ENCODE data around the gene CARS2. TPM values are rescaled to one million over a fixed set of nuclear protein-coding genes. Genes with fewer than 3 reads are reported as not detected.
"Not testable (repeated sequence)": the region's sequence is repeated elsewhere in the genome, so short reads cannot be mapped to it uniquely, and the experiment has no call there.

Gene CARS2
- total RNA-seq, 1 donor from 2014 or later: 33.1 TPM

DNA sequence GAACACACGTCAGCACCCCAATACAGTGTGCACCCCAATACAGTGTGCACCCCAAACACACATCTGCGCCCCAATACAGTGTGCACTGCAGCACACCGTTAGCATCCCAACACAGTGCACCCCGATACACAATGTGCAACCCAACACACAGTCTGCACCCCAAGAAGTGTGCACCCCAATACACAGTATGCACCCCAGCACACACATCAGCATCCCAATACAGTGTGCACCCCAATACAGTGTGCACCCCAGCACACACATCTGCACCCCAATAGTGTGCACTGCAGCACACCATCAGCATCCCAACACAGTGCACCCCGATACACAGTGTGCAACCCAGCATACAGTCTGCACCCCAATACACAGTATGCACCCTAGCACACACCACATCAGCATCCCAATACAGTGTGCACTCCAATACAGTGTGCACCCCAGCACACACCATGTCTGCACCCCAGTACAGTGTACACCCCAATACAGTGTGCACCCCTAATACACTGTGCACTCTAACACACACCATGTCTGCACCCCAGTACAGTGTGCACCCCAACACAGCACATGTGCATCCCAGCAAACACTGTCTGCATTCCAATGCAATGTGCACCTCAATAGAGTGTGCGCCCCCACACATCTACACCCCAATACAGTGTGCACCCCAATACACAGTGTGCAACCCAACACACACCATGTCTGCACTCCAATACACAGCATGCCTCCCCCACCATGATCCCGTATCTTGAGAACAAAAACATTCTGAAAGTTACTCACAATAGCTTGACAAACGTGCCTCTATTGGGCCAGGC is 855 bp upstream of the CARS2 start:
- DNase-seq (ENCODE audit: extremely low read depth, low read depth, low spot score): no peak

GRCh38 chr13:110705356-110705825 is 525 bp downstream of the CARS2 start:
- no peak for DNase-seq (ENCODE audit: extremely low read depth, low read depth, low spot score)

DNA sequence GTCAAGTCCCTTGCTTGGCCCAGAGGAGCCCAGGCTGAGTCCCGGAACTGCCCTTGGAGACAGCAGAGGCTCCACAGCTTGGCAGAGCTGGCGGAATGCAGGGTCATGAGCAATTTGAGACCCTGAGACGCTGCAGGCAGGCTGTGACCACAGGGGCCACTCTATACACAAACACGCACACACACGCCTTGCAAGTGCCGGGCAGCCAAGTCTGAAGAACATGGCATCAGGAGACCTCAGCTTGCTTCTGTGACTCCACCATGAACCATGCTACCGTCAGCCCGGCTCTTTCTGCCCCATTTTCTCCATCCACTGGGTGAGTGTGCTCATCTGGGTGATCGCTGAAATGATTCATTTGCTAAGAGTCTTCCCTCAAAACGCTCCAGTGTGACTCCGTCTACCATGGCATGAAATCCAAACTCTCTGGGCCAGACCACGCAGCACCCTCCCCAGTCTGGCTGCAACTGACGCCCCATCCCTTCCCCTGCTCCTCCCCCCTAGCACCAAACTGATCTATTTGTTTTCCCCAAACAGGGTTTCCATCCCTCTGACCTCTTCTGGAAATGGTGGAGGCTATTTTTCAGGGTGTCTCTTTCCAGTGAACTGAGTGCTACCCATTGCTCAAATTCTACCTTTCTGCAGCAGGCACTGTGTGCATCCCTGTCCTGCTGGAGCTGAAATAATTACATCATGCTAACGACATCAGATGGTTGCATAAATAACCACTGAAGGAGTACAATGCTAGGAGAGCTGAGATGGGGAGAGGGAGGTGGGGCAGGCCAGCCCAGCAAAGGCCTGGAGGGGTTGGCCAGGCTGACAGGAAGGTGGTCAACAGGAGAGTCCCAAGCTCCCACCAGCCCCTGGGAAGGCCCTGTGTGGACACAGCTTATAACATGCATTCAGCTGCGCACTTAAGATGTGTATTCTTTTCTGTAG is 3.1 kb downstream of the CARS2 start:
- DNase-seq (ENCODE audit: extremely low read depth, low read depth, low spot score): no peak

- no peak for DNase-seq (ENCODE audit: extremely low read depth, low read depth, low spot score)
Observed at GRCh38 chr13:110702089-110702488, 3.8 kb downstream of the CARS2 start.

DNA sequence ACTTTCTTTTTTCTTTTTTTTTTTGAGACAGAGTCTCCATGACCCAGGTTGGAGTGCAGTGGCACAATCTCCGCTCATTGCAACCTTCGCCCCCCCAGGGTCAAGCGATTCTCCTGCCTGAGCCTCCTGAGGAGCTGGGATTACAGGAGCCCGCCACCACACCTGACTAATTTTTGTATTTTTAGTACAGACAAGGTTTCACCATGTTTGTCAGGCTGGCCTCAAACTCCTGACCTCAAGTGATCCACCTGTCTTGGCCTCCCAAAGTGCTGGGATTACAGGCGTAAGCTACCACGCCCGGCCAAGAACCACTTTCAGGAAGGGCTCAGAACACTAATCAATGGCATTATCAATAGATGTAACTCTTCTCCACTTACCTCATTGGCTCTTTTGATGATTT is 4.9 kb downstream of the CARS2 start:
- DNase-seq (ENCODE audit: extremely low read depth, low read depth, low spot score): not testable (repeated sequence)

DNA sequence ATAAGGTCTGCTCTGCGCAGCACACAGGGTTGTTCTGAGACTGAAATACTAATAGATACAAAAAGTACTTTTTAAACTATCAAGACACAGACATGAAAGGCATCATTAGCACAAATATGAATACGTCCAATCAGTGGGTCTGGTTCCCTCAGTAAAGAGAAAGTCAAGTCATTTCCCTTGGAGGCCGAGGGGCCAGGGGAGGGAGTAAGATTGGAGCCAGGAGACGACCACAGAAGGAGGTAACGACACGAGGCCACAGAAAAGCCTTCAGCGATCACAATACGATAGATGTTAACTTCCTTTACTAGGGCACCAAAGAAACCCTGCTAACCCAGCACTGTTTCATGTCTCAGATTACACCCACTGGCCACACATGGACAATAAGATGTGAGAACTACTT is 5.3 kb downstream of the CARS2 start:
- DNase-seq (ENCODE audit: extremely low read depth, low read depth, low spot score): no peak

- no peak for DNase-seq (ENCODE audit: extremely low read depth, low read depth, low spot score)
Observed at GRCh38 chr13:110700186-110700585, 5.7 kb downstream of the CARS2 start.

- DNase-seq (ENCODE audit: extremely low read depth, low read depth, low spot score): no peak
Observed at GRCh38 chr13:110699148-110700145, 6.5 kb downstream of the CARS2 start.

DNA sequence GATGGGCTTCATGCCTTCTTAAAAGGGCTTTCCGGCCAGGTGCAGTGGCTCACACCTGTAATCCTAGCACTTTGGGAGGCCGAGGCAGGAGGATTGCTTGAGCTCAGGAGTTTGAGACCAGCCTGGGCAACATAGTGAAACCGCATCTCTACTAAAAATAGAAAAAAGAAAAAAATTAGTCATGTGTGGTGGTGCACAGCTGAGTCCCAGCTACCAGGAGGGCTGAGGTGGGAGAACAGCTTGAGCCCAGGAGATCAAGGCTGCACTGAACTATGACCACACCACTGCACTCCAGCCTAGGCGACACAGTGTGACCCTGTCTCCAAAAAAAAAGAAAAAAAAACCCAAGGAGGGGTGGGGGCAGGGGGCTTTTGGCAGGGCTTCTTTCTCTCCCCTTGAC is 7.2 kb downstream of the CARS2 start:
- DNase-seq (ENCODE audit: extremely low read depth, low read depth, low spot score): no peak

GRCh38 chr13:110697842-110698241 is 8.1 kb downstream of the CARS2 start:
- DNase-seq (ENCODE audit: extremely low read depth, low read depth, low spot score): no peak

- no peak for DNase-seq (ENCODE audit: extremely low read depth, low read depth, low spot score)
Observed at GRCh38 chr13:110696776-110697175, 9.1 kb downstream of the CARS2 start.

DNA sequence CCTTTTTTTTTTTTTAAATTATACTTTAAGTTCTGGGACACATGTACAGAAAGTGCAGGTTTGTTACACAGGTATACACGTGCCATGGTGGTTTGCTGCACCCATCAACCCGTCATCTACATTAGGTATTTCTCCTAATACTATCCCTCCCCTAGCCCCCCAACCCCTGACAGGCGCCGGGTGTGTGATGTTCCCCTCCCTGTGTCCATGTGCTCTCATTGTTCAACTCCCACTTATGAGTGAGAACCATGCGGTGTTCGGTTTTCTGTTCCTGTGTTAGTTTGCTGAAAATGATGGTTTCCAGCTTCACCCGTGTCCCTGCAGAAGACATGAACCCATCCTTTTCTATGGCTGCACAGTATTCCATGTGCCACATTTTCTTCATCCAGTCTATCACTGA is 10.1 kb downstream of the CARS2 start:
- DNase-seq (ENCODE audit: extremely low read depth, low read depth, low spot score): not testable (repeated sequence)

- no peak for DNase-seq (ENCODE audit: extremely low read depth, low read depth, low spot score)
Observed at GRCh38 chr13:110690516-110690915, 15.4 kb downstream of the CARS2 start.

DNA sequence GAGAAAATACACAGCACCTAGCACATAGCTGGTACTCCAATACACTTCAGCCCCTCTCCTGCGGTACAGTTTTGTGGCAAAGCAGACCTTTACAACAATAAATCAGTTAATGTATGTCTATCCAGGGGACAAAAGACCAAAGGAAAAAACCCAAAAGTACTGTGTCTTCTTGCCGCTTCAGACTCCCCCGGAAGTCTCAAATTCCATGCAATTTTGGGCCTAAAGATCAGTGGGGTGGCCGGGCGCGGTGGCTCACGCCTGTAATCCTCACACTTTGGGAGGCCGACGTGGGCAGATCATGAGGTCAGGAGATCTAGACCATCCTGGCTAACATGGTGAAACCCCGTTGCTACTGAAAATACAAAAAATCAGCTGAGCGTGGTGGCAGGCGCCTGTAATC is 16.2 kb downstream of the CARS2 start:
- no peak for DNase-seq (ENCODE audit: extremely low read depth, low read depth, low spot score)

- no peak for DNase-seq (ENCODE audit: extremely low read depth, low read depth, low spot score)
Observed at GRCh38 chr13:110689041-110689440, 16.9 kb downstream of the CARS2 start.

DNA sequence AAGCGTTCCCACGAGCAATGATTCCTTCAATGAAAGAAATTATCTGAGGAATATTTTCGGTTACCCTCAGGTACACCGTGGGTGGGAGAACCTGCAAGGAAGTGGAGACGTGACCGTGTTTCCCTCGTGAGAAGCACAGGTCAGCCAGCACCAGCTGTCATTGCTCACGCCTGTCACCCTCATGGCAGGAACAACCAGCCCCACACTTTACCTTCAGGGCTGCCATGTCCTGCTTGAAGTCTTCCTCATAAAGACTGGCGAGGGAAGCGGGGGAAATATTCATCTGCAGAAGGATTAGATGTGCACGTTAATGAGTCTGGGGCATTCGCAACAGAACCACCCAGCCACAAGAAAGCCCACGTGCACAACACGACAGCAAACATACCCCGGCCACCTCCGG is 18.2 kb downstream of the CARS2 start:
- DNase-seq (ENCODE audit: extremely low read depth, low read depth, low spot score): no peak

DNA sequence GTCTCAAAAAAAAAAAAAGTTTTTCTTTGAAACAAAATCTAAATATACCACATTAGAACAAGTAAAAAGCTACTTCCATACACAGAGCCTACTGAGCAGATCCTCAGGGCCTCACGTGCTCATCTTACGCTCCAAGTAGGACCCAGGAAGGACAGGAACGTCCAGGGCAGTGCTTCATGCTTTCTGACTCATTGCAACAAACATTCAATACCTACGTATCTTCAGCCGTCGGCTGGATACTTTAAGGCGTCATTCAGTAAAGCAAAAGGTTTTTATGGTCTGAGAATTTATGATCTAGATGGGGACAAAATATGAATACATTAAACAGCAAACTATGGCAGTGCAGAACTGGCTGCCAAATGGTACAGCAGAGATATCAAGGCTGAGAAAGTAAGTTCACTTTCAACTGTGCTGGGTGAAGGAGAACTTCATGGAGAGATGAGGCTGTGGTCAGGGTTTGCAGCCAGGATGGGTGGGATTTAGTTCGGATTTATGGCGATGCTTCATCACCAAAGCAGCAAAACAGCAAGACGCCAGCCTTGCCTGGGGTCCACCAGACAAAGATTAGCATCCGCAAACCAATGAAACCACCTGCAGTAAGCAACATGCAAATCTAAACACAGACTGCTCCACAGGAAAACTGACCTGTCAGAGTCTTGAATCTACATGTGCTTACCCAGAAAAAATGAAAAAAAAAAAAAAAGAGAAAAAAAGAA is 20.5 kb downstream of the CARS2 start:
- DNase-seq (ENCODE audit: extremely low read depth, low read depth, low spot score): no peak

- DNase-seq (ENCODE audit: extremely low read depth, low read depth, low spot score): no peak
Observed at GRCh38 chr13:110684388-110685056, 21.4 kb downstream of the CARS2 start.

DNA sequence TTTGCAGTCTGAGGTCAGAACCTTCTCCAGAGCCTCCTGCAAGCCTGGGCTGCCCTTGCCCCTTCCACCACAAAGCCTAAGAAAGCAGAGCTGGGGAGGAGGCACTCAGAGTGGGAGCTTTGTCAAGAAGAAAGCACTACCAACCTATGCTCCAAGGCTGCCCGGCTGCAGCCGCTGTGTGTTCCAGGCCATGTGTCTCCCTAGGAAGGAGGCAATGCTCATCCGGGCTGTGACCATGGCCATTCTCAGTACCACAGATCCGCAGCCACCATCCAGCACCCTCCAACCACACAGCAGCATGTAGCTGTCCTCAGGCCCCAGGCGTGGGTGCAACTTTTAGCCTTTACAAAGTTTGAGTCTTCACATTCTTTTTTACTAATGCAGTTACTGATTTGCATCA is 22.0 kb downstream of the CARS2 start:
- no peak for DNase-seq (ENCODE audit: extremely low read depth, low read depth, low spot score)
